ENCODE measurements around the gene RAB6B.

RAB6B gene

GRCh38 chr3:133895208-133896001, at the start of gene RAB6B:
Gene RAB6B (minus strand): TSS chr3:133895882. CDS start chr3:133895466, 416 bp downstream.
- DNase-seq (ENCODE audit: low spot score), result no peak

- DNase-seq (ENCODE audit: low spot score), result no peak
Measured at GRCh38 chr3:133944641-133945380, 49.1 kb upstream of the RAB6B start.

GRCh38 chr3:133944181-133944580, 48.5 kb upstream of the RAB6B start:
- DNase-seq (ENCODE audit: low spot score), result no peak

GRCh38 chr3:133943639-133944141, 48.0 kb upstream of the RAB6B start:
- DNase-seq (ENCODE audit: low spot score), result peak; percentile 79

- DNase-seq (ENCODE audit: low spot score), result no peak
Measured at GRCh38 chr3:133943031-133943535, 47.4 kb upstream of the RAB6B start.

- DNase-seq (ENCODE audit: low spot score), result no peak
Measured at GRCh38 chr3:133941415-133941821, 45.7 kb upstream of the RAB6B start.

- no peak for DNase-seq (ENCODE audit: low spot score)
Measured at GRCh38 chr3:133940536-133940935, 44.9 kb upstream of the RAB6B start.

GRCh38 chr3:133939463-133939835, 43.8 kb upstream of the RAB6B start:
- no peak for DNase-seq (ENCODE audit: low spot score)

GRCh38 chr3:133938770-133939462, 43.2 kb upstream of the RAB6B start:
- DNase-seq (ENCODE audit: low spot score), result no peak

GRCh38 chr3:133937756-133938601, 42.3 kb upstream of the RAB6B start:
- DNase-seq (ENCODE audit: low spot score), result no peak

- no peak for DNase-seq (ENCODE audit: low spot score)
Measured at GRCh38 chr3:133937061-133937686, 41.5 kb upstream of the RAB6B start.

GRCh38 chr3:133935843-133936769, 40.4 kb upstream of the RAB6B start:
- no peak for DNase-seq (ENCODE audit: low spot score)

- DNase-seq (ENCODE audit: low spot score), result no peak
Measured at GRCh38 chr3:133934996-133935842, 39.5 kb upstream of the RAB6B start.

- no peak for DNase-seq (ENCODE audit: low spot score)
Measured at GRCh38 chr3:133934073-133934970, 38.6 kb upstream of the RAB6B start.

GRCh38 chr3:133933097-133934024, 37.7 kb upstream of the RAB6B start:
- DNase-seq (ENCODE audit: low spot score), result no peak

GRCh38 chr3:133932009-133932408, 36.3 kb upstream of the RAB6B start:
- DNase-seq (ENCODE audit: low spot score), result no peak

- no peak for DNase-seq (ENCODE audit: low spot score)
Measured at GRCh38 chr3:133931084-133931483, 35.4 kb upstream of the RAB6B start.
